ENCODE measurements around the gene PDCD7. TPM values are rescaled to one million over a fixed set of nuclear protein-coding genes. Genes with fewer than 3 reads are reported as not detected.

Gene PDCD7
- total and polyA plus RNA-seq, 2 of the 4 experiments (the other 2 are of a cell fraction) = 4.7 to 12.3 TPM

DNA sequence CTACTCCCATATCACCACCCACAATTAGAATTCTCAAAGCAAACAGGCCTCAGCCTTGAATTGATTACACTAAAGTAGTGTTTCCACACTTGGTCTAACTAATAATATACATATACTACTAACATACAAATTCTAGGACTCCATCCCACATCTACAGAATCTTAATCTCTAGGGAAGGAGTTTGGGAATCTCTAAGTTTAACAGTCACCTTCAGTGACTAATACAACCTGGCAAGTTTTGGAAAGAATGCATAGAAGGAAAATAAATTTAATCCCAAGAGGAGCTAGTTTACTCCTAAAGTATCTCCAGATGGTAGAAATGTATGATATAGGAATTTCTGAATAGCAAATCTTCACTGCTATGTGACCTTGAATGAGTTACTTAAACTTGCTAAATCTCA, 42.4 kb upstream of the PDCD7 start:
- TF ChIP-seq SMC3 (IDR thresholded peaks at IDR 0.05; ENCODE audit: low read depth, low read length) (no peak), MAZ (IDR thresholded peaks at IDR 0.05; ENCODE audit: borderline replicate concordance, low read depth, low read length) (no peak), MAFK (IDR thresholded peaks at IDR 0.05; ENCODE audit: low read depth, low read length) (no peak), BHLHE40 (IDR thresholded peaks at IDR 0.05; ENCODE audit: low read depth, low read length) (no peak), RAD21 (IDR thresholded peaks at IDR 0.05; ENCODE audit: low read length) (no peak), NFE2L2 (IDR thresholded peaks at IDR 0.05; ENCODE audit: low read depth, low read length) (no peak), CHD1 (IDR thresholded peaks at IDR 0.05; ENCODE audit: low read depth, low read length) (no peak), MXI1 (IDR thresholded peaks at IDR 0.05; ENCODE audit: borderline replicate concordance, low read depth, low read length) (no peak), CEBPB (IDR thresholded peaks at IDR 0.05; ENCODE audit: low read depth, low read length) (no peak), FOS (IDR thresholded peaks at IDR 0.05; ENCODE audit: low read depth, low read length) (no peak), POLR2A (IDR thresholded peaks at IDR 0.05; ENCODE audit: low read depth, low read length) (no peak), RCOR1 (IDR thresholded peaks at IDR 0.05; ENCODE audit: insufficient replicate concordance, low read length) (no peak), RFX5 (IDR thresholded peaks at IDR 0.05; ENCODE audit: low read depth, low read length) (no peak)
- TF ChIP-seq, protein P1, sequence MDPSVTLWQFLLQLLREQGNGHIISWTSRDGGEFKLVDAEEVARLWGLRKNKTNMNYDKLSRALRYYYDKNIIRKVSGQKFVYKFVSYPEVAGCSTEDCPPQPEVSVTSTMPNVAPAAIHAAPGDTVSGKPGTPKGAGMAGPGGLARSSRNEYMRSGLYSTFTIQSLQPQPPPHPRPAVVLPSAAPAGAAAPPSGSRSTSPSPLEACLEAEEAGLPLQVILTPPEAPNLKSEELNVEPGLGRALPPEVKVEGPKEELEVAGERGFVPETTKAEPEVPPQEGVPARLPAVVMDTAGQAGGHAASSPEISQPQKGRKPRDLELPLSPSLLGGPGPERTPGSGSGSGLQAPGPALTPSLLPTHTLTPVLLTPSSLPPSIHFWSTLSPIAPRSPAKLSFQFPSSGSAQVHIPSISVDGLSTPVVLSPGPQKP (IDR thresholded peaks at IDR 0.05; ENCODE audit: borderline replicate concordance, low read depth, low read length) = no peak
- TF ChIP-seq, protein P2, sequence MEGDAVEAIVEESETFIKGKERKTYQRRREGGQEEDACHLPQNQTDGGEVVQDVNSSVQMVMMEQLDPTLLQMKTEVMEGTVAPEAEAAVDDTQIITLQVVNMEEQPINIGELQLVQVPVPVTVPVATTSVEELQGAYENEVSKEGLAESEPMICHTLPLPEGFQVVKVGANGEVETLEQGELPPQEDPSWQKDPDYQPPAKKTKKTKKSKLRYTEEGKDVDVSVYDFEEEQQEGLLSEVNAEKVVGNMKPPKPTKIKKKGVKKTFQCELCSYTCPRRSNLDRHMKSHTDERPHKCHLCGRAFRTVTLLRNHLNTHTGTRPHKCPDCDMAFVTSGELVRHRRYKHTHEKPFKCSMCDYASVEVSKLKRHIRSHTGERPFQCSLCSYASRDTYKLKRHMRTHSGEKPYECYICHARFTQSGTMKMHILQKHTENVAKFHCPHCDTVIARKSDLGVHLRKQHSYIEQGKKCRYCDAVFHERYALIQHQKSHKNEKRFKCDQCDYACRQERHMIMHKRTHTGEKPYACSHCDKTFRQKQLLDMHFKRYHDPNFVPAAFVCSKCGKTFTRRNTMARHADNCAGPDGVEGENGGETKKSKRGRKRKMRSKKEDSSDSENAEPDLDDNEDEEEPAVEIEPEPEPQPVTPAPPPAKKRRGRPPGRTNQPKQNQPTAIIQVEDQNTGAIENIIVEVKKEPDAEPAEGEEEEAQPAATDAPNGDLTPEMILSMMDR (conservative IDR thresholded peaks at IDR 0.05; ENCODE audit: low read depth, low read length) = no peak
- TF ChIP-seq, protein P3, sequence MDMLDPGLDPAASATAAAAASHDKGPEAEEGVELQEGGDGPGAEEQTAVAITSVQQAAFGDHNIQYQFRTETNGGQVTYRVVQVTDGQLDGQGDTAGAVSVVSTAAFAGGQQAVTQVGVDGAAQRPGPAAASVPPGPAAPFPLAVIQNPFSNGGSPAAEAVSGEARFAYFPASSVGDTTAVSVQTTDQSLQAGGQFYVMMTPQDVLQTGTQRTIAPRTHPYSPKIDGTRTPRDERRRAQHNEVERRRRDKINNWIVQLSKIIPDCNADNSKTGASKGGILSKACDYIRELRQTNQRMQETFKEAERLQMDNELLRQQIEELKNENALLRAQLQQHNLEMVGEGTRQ (IDR thresholded peaks at IDR 0.05; ENCODE audit: low read depth, low read length) = no peak
- Histone ChIP-seq H3K9ac (ENCODE audit: low read depth, low read length) (no peak overlapping the region), H4K20me1 (ENCODE audit: insufficient read depth, low read length) (peaks cover 12% of the 10 kb centered on the region), H3K18ac (ENCODE audit: low read depth, low read length) (no peak overlapping the region), H3K27me3 (ENCODE audit: control insufficient read depth, insufficient read depth, low read length) (no peaks in the 10 kb centered on the region), H3K9me1 (ENCODE audit: insufficient read depth, low read length) (peaks cover 6% of the 10 kb centered on the region), H4K91ac (ENCODE audit: insufficient read depth, low read depth, low read length) (no peak overlapping the region), H3K36me3 (ENCODE audit: control insufficient read depth, insufficient read depth, low read length) (peaks cover 37% of the 10 kb centered on the region), H2BK120ac (ENCODE audit: low read depth, low read length) (no peak overlapping the region), H2BK5ac (ENCODE audit: low read depth, low read length, poor library complexity, severe bottlenecking) (no peak overlapping the region), H2AK9ac (replicated peaks; ENCODE audit: low read depth, low read length, poor library complexity) (no peak overlapping the region), H2AFZ (replicated peaks; ENCODE audit: low read length, poor library complexity) (no peak overlapping the region), H3K4me3 (ENCODE audit: insufficient read depth, low read depth, low read length) (no peak overlapping the region), H3K4ac (ENCODE audit: low read depth, low read length) (no peak overlapping the region), H3K9me3 (ENCODE audit: control insufficient read depth, insufficient read depth, low read length) (no peaks in the 10 kb centered on the region), H3K27ac (ENCODE audit: insufficient read depth, low read length) (no peak overlapping the region), H4K8ac (ENCODE audit: low read depth in 2 of 2, low read length in 2 of 2) (no peak overlapping the region), H4K5ac (ENCODE audit: low read depth, low read length) (no peak overlapping the region), H2BK20ac (ENCODE audit: low read depth, low read length) (no peak overlapping the region), H3K4me2 (ENCODE audit: low read depth, low read length) (no peak overlapping the region), H3K79me1 (ENCODE audit: low read depth in 1 of 2, low read length in 2 of 2) (peaks cover 27 to 51% of the 10 kb centered on the region in 2 experiments), H3K4me1 (ENCODE audit: control insufficient read depth, insufficient read depth, low read length) (no peaks in the 10 kb centered on the region), H3K56ac (ENCODE audit: extremely low read depth, insufficient read depth, low read length) (no peak overlapping the region), H2AK5ac (ENCODE audit: low read depth, low read length) (no peak overlapping the region), H2BK15ac (ENCODE audit: low read depth, low read length) (no peak overlapping the region), H3K23ac (ENCODE audit: low read depth, low read length) (no peak overlapping the region), H3K14ac (replicated peaks; ENCODE audit: low read depth, low read length) (no peak overlapping the region)
- DNase-seq (no peak), ATAC-seq (ENCODE audit: low read depth) (peak; percentile 27; the same call in 1 of the 2 replicates)
- intact Hi-C loops (cut with micrococcal nuclease) (no loop called here), dilution Hi-C loops (cut with HindIII; ENCODE audit: low sequenced_read_pairs, unreplicated experiment) (no loop called here), in situ Hi-C loops (cut with MboI; ENCODE audit: low sequenced_read_pairs) (no loop called here)
- ChIA-PET POLR2A (ENCODE audit: unreplicated experiment) (no interaction called here), CTCF (no interaction called here)
- no TSS peak for BruUV-seq (replicated peaks)
